GM12874 (cell line): Measurements from ENCODE around the gene PIP5K1B.

Experiments
- CTCF ChIP-seq: IDR thresholded peaks from 2 replicates; pipeline ENCODE4 v1.5.1; 2011; ENCODE audit warnings: low read depth, mild to moderate bottlenecking, control low read depth, low read length, moderate library complexity; ENCODE audit not compliant: insufficient read depth

The PIP5K1B gene

DNA sequence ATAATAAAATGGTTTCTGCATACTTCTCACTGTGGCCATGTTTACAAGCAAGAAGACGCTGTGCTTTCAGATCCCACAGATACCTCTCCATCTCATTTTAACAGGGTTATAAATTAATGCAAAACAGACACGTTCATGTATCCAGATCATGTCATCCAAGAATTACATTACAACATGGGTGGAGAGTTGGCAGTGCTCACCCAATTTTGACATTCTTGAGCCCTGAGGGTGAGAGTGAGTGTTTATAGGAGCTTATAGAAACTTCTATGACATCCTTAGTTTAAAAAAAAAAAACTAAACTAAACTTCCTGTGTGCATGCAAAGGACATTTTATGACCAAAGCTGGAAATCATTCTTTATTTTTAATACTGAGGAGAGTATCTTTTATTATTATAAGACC, 299.8 kb downstream of the PIP5K1B start:
- no peak for TF ChIP-seq CTCF

- no peak for TF ChIP-seq CTCF
Measured at GRCh38 chr9:69009708-69010107, 304.7 kb downstream of the PIP5K1B start.

- no peak for TF ChIP-seq CTCF
Measured at GRCh38 chr9:69012696-69013381, 307.8 kb downstream of the PIP5K1B start.

- no peak for TF ChIP-seq CTCF
Measured at GRCh38 chr9:69013382-69013727, 308.3 kb downstream of the PIP5K1B start.

GRCh38 chr9:69014013-69014412, 309.0 kb downstream of the PIP5K1B start, which contains the start of gene PRKACG:
PRKACG (minus strand) TSS chr9:69014113; CDS start chr9:69014092, 21 bp downstream.
- TF ChIP-seq CTCF, result no peak

DNA sequence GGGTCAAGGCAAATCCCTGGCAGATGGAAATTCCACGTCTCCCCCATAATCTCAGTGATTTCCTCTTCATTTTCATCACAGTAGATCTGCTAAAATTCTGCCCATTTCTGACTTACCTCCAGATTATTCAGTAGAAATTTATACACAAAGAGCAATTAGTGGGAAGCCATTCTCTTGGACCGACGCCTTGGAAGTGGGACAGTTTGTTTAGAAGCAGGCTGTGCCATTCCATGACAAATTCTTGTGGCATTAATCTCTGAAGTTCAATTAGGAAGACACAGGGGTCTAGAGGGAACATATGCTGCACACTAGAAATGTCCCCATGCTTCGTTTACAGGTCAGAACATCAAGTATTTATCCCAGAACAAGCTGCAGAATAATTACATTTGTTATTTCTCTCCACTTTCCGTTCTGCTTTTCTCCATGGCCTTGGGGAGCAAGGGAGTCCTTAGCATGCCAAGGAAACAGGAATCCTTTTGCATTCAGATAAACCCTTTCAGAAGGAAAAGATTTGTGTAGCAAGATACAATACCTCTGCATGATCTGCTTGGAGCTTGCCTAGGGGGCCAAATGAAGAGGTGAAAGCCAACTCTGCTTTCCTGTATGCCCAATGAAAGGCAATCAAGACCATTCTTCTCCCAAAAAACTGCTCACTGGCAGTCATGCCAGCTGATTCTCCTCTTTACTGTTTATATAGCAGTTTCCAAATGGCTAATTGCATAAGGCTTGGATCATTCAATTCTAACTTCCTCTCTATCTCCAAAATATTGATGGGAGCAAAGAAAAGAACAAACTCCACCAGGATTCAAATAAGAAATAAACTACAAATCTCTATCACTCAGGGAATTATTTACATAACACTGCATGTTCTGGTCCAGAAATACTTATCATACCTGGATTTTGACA, 311.4 kb downstream of the PIP5K1B start:
- no peak for TF ChIP-seq CTCF

- no peak for TF ChIP-seq CTCF
Measured at GRCh38 chr9:69018737-69019136, 313.7 kb downstream of the PIP5K1B start.
